Measurements from ENCODE around the gene QPRT. TPM values are rescaled to one million over a fixed set of nuclear protein-coding genes. Genes with fewer than 3 reads are reported as not detected.
"Not testable (repeated sequence)": the region's sequence is repeated elsewhere in the genome, so short reads cannot be mapped to it uniquely, and the experiment has no call there.

Gene QPRT
- total and polyA plus RNA-seq, 2 donors (not counting 1 experiment from before 2014, with no cell fraction given), result 27.7 to 94.0 TPM

GRCh38 chr16:29702269-29702668 lies 23.3 kb downstream of the QPRT start:
- TF ChIP-seq EZH2 (IDR thresholded peaks at IDR 0.05; ENCODE audit: low read length, missing control alignments), result no peak
- TF ChIP-seq, protein P1, sequence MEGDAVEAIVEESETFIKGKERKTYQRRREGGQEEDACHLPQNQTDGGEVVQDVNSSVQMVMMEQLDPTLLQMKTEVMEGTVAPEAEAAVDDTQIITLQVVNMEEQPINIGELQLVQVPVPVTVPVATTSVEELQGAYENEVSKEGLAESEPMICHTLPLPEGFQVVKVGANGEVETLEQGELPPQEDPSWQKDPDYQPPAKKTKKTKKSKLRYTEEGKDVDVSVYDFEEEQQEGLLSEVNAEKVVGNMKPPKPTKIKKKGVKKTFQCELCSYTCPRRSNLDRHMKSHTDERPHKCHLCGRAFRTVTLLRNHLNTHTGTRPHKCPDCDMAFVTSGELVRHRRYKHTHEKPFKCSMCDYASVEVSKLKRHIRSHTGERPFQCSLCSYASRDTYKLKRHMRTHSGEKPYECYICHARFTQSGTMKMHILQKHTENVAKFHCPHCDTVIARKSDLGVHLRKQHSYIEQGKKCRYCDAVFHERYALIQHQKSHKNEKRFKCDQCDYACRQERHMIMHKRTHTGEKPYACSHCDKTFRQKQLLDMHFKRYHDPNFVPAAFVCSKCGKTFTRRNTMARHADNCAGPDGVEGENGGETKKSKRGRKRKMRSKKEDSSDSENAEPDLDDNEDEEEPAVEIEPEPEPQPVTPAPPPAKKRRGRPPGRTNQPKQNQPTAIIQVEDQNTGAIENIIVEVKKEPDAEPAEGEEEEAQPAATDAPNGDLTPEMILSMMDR (conservative IDR thresholded peaks at IDR 0.05 in 1 of 2, IDR thresholded peaks at IDR 0.05 in 1 of 2; ENCODE audit: low read depth in 1 of 2, low read length in 2 of 2), result no peak
- H3K4me3 ChIP-seq (replicated peaks in 1 of 4; ENCODE audit: control extremely low read depth in 1 of 4, insufficient read depth in 1 of 4, low read depth in 3 of 4, low read length in 4 of 4), result no peak overlapping the region
- no peaks in the 10 kb centered on the region for H4K20me1 ChIP-seq (ENCODE audit: control insufficient read depth, extremely low read depth, insufficient read depth, low read length)
- H3K9ac ChIP-seq (ENCODE audit: insufficient read depth, low read length), result no peak overlapping the region
- H3K27me3 ChIP-seq (ENCODE audit: control insufficient read depth, insufficient read depth, low read length), result no peaks in the 10 kb centered on the region
- no peaks in the 10 kb centered on the region for H3K36me3 ChIP-seq (ENCODE audit: control insufficient read depth, insufficient read depth, low read length)
- H3K79me2 ChIP-seq (ENCODE audit: control insufficient read depth, insufficient read depth, low read length), result no peaks in the 10 kb centered on the region
- no peaks in the 10 kb centered on the region for H3K9me3 ChIP-seq (ENCODE audit: control insufficient read depth, insufficient read depth, low read depth, low read length)
- H3K27ac ChIP-seq (ENCODE audit: insufficient read depth, low read length), result no peak overlapping the region
- no peak overlapping the region for H2AFZ ChIP-seq (ENCODE audit: low read length)
- no peak overlapping the region for H3K4me2 ChIP-seq (ENCODE audit: extremely low read depth, insufficient read depth, low read length)
- H3K4me1 ChIP-seq (ENCODE audit: control insufficient read depth, extremely low read depth, insufficient read depth, low read length), result no peaks in the 10 kb centered on the region
- no peak for DNase-seq (ENCODE audit: low read depth in 2 of 2)

DNA sequence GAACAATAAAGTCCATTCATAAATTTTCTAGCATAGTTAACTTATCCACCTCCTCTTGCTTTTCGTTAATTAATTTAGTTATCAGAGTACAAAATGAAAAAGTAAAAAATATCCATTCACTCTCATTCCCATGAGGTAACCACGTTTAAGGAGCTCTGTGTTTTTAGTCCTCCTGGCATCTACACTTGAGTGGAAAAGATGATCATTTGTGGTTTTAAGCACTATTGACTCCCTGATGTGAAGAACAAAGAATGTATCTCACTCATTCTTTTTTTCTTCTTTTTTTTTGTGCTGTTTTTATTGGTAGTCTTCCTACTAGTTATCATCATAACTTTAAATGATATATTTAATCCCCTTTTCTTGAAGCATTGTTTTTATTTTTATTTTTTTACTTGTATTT lies 26.1 kb downstream of the QPRT start:
- no peak overlapping the region for H3K4me3 ChIP-seq (replicated peaks in 1 of 4; ENCODE audit: control extremely low read depth in 1 of 4, insufficient read depth in 1 of 4, low read depth in 3 of 4, low read length in 4 of 4)
- H3K4me1 ChIP-seq (ENCODE audit: control insufficient read depth, extremely low read depth, insufficient read depth, low read length), result no peaks in the 10 kb centered on the region
- TF ChIP-seq, protein P1 (conservative IDR thresholded peaks at IDR 0.05 in 1 of 2, IDR thresholded peaks at IDR 0.05 in 1 of 2; ENCODE audit: low read depth in 1 of 2, low read length in 2 of 2), result no peak
- TF ChIP-seq EZH2 (IDR thresholded peaks at IDR 0.05; ENCODE audit: low read length, missing control alignments), result no peak
- H3K79me2 ChIP-seq (ENCODE audit: control insufficient read depth, insufficient read depth, low read length), result no peaks in the 10 kb centered on the region
- H2AFZ ChIP-seq (ENCODE audit: low read length), result no peak overlapping the region
- no peak overlapping the region for H3K9ac ChIP-seq (ENCODE audit: insufficient read depth, low read length)
- DNase-seq (ENCODE audit: low read depth in 2 of 2), result peak in 1 of 2 donors; percentile 47
- no peaks in the 10 kb centered on the region for H4K20me1 ChIP-seq (ENCODE audit: control insufficient read depth, extremely low read depth, insufficient read depth, low read length)
- H3K9me3 ChIP-seq (ENCODE audit: control insufficient read depth, insufficient read depth, low read depth, low read length), result no peaks in the 10 kb centered on the region
- no peaks in the 10 kb centered on the region for H3K27me3 ChIP-seq (ENCODE audit: control insufficient read depth, insufficient read depth, low read length)
- no peak overlapping the region for H3K27ac ChIP-seq (ENCODE audit: insufficient read depth, low read length)
- H3K36me3 ChIP-seq (ENCODE audit: control insufficient read depth, insufficient read depth, low read length), result no peaks in the 10 kb centered on the region
- no peak overlapping the region for H3K4me2 ChIP-seq (ENCODE audit: extremely low read depth, insufficient read depth, low read length)

GRCh38 chr16:29707160-29707559 lies 28.2 kb downstream of the QPRT start:
- not testable (repeated sequence) for H3K9ac ChIP-seq (ENCODE audit: insufficient read depth, low read length); DNase-seq (ENCODE audit: low read depth in 2 of 2); H3K36me3 ChIP-seq (ENCODE audit: control insufficient read depth, insufficient read depth, low read length); H4K20me1 ChIP-seq (ENCODE audit: control insufficient read depth, extremely low read depth, insufficient read depth, low read length); H3K4me2 ChIP-seq (ENCODE audit: extremely low read depth, insufficient read depth, low read length); H3K79me2 ChIP-seq (ENCODE audit: control insufficient read depth, insufficient read depth, low read length); H3K4me3 ChIP-seq (replicated peaks in 1 of 4; ENCODE audit: control extremely low read depth in 1 of 4, insufficient read depth in 1 of 4, low read depth in 3 of 4, low read length in 4 of 4); H3K27me3 ChIP-seq (ENCODE audit: control insufficient read depth, insufficient read depth, low read length); H3K9me3 ChIP-seq (ENCODE audit: control insufficient read depth, insufficient read depth, low read depth, low read length); H2AFZ ChIP-seq (ENCODE audit: low read length); H3K27ac ChIP-seq (ENCODE audit: insufficient read depth, low read length); H3K4me1 ChIP-seq (ENCODE audit: control insufficient read depth, extremely low read depth, insufficient read depth, low read length)
